Testis (tissue), 3 donors: ENCODE results near the gene DTNB. TPM values are rescaled to one million over a fixed set of nuclear protein-coding genes. Genes with fewer than 3 reads are reported as not detected.
"Not testable (repeated sequence)": the region's sequence is repeated elsewhere in the genome, so short reads cannot be mapped to it uniquely, and the experiment has no call there.

ENCODE experiments used
- DNase-seq: peaks from one replicate; pipeline ENCODE4 v3.0.0-alpha.2; 2019
- H3K27ac ChIP-seq, 2 donors: fragments of 200-600 bp; sonication (generic); one replicate each; pipeline ENCODE4 v1.5.1; 2019
- H3K27me3 ChIP-seq: fragments of 200-600 bp; sonication (generic); one replicate; pipeline ENCODE4 v1.5.1; 2019
- H3K36me3 ChIP-seq: fragments of 200-600 bp; sonication (generic); one replicate; pipeline ENCODE4 v1.5.1; 2017; ENCODE audit warnings: low read depth; ENCODE audit errors: missing control alignments
- H3K4me1 ChIP-seq: fragments of 200-600 bp; sonication (generic); one replicate; pipeline ENCODE4 v1.5.1; 2019
- H3K4me3 ChIP-seq, 2 donors: fragments of 200-600 bp; sonication (generic); one replicate each; pipeline ENCODE4 v1.5.1; 2017 to 2019
- H3K9me3 ChIP-seq: fragments of 200-600 bp; sonication (generic); one replicate; pipeline ENCODE4 v1.5.1; 2017
- CTCF ChIP-seq, 3 experiments: fragments of 450-650 bp in 2 of 3; fragments of 200-600 bp in 1 of 3; sonication (generic) in 1 of 3; IDR thresholded peaks; one replicate each; pipeline ENCODE4 v1.5.1; 2016 to 2019; ENCODE audit warnings: antibody characterized with exemption in 3 of 3, mild to moderate bottlenecking in 2 of 3, moderate library complexity in 1 of 3
- POLR2A ChIP-seq: fragments of 450-650 bp; IDR thresholded peaks from one replicate; pipeline ENCODE4 v1.6.1; 2017; ENCODE audit warnings: antibody characterized with exemption, mild to moderate bottlenecking, moderate library complexity
- WGBS, 2 donors: methylation state at CpG; one replicate each; pipeline ENCODE4 v1.1.5; 2018; 5-methylcytosine and 5-hydroxymethylcytosine counted together
- intact Hi-C: fragments of 100-400 bp; cut with DNase I; formaldehyde crosslinking; loops from one replicate; pipeline ENCODE4 v1.15.1; 2023; ENCODE audit warnings: low total_unique reads
- polyA plus RNA-seq: library from polyadenylated mRNA; stranded (reverse); fragments of 350-450 nt; fragmentation: Illumina TruSeq; extraction: RNeasy Lipid Tissue Mini Kit (QIAGEN cat#74804); gene quantifications from one replicate; pipeline ENCODE4 v1.2.3, GENCODE V29; 2014; ENCODE audit warnings: low read depth, low replicate concordance; ENCODE audit not compliant: insufficient read depth
- total RNA-seq, 2 donors: library from RNA; depleted of rRNA; stranded (reverse); fragments of >200 nt; gene quantifications; one replicate each; pipeline ENCODE4 v1.2.3, GENCODE V29; 2016

DTNB gene
- total and polyA plus RNA-seq, 3 donors from 2014 or later: 21.9 to 47.3 (median 45.1) TPM

DNA sequence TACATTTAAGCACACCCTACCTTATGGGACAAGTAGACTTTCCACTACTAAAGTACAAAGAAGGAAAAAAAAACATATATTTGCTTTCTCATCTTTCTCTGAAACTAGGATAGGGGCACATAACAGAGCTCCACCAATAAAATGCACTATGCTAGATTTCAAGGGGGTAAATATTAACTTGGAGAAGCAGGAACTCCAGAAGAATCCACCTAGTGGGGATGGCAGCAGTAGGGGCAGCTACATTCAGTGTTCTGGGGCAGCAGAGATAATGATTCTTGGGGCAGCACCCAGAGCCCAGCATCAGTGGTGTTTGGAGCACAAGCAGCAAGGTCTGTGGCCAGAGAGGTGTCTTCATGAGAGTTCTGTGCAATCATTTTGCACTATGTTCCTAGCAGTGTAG, 64.7 kb downstream of the DTNB start:
- intact Hi-C loops: loop anchor here (10.0 kb wide), 1 partner anchor 56 kb away; no protein-coding TSS in a partner anchor
- TF ChIP-seq CTCF (IDR thresholded peaks at IDR 0.05) (no peak), POLR2A (no peak)
- Histone ChIP-seq H3K9me3 (no peaks in the 10 kb centered on the region), H3K27me3 (no peaks in the 10 kb centered on the region), H3K27ac (no peak overlapping the region), H3K4me1 (no peaks in the 10 kb centered on the region), H3K4me3 (no peak overlapping the region), H3K36me3 (no peaks in the 10 kb centered on the region)
- DNase-seq: no peak

DNA sequence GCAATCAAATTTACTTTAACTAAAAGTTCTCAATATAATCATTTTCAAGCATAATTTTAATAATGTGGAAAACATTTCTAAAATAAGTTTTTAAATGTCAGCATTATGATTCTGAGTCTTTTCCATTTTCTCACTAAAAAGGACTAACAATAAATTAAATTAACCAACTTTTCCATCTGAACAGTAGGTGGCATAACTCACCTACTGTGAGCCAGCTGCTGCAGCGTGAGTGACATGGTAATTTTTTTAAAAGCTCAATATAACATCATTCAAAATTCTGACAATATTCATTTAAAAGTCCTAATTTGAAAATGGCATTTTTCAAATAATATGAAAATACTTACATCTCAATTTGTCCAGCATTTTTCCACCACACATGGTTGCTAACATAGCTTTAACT, 66.5 kb downstream of the DTNB start:
- Histone ChIP-seq H3K36me3 (no peaks in the 10 kb centered on the region), H3K4me3 (no peak overlapping the region), H3K27ac (no peak overlapping the region), H3K9me3 (no peaks in the 10 kb centered on the region), H3K27me3 (no peaks in the 10 kb centered on the region), H3K4me1 (no peaks in the 10 kb centered on the region)
- WGBS, 2 donors: 25 to 28% methylated on average over 1 of the region's 1 CpG
- intact Hi-C loops: loop anchor here (10.0 kb wide), 1 partner anchor 58 kb away; no protein-coding TSS in a partner anchor
- TF ChIP-seq POLR2A (no peak), CTCF (IDR thresholded peaks at IDR 0.05) (peak; percentile 44 to 65 (median 61))
- no peak for DNase-seq

- H3K27me3 ChIP-seq: no peaks in the 10 kb centered on the region
- intact Hi-C loops: loop anchor here (10.0 kb wide), 1 partner anchor 62 kb away; no protein-coding TSS in a partner anchor
These were observed 71.0 kb downstream of the DTNB start for GRCh38 chr2:25602333-25602723.

DNA sequence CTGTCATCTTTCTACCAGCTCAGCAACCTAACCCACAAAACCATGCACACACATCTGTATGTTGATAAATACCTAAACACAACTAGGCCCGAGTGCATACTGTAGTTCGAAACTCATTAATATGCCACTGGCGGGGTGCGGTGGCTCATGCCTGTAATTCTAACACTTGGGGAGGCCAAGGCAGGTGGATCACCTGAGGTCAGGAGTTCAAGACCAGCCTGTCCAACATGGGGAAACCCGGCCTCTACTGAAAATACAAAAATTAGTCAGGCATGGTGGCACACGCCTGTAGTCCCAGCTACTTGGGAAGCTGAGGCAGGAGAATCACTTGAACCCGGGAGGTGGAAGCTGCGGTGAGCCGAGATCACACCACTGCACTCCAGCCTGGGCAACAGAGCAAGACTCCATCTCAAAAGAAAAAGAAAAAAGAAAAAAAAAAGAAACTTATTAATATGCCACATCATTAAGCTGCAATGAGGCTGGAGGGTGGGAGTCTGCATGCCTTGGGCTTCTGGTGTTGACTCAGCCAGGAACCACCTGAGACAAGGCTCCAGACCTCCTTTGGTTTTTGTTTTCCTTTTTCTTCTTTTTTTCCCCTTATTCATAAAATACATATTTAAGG, 71.6 kb downstream of the DTNB start:
- H3K27me3 ChIP-seq, H3K27ac ChIP-seq, H3K36me3 ChIP-seq, H3K4me1 ChIP-seq, H3K4me3 ChIP-seq, DNase-seq, H3K9me3 ChIP-seq: not testable (repeated sequence)
- WGBS, 2 donors: 95 to 96% methylated on average over 9 of the region's 9 CpGs
- intact Hi-C loops: loop anchor here (10.0 kb wide), 1 partner anchor 63 kb away; no protein-coding TSS in a partner anchor

More at GRCh38 chr2:25602333-25602723, 71.0 kb downstream of the DTNB start:
- TF ChIP-seq POLR2A (no peak), CTCF (IDR thresholded peaks at IDR 0.05) (no peak)
- Histone ChIP-seq H3K36me3 (no peaks in the 10 kb centered on the region), H3K9me3 (no peaks in the 10 kb centered on the region), H3K27ac (no peak overlapping the region), H3K4me3 (no peak overlapping the region), H3K4me1 (no peaks in the 10 kb centered on the region)
- DNase-seq: no peak

DNA sequence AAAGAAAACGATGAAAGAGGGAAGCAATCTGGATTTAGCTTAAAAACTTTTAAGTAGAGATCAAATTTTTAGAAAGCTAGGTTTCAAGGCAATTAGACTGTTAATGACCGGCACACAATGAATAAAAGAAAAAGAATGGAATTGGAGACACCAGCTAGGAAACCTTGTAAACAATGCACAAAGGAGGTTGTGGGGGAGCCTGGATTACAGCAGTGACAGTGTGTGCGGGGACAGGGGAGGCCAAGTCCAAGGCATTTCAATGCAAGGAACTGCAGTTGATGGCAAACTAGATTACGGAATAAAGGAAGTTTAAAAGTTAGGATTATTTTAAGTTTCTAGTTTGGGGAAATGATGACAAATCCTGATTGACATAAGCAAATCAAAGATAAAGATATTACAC, 74.5 kb downstream of the DTNB start:
- no peak overlapping the region for H3K27ac ChIP-seq
- intact Hi-C loops: no loop called here
- H3K9me3 ChIP-seq: no peaks in the 10 kb centered on the region
- WGBS, 2 donors: 73 to 76% methylated on average over 4 of the region's 4 CpGs
- DNase-seq: peak; percentile 42
- no peaks in the 10 kb centered on the region for H3K4me1 ChIP-seq
- no peaks in the 10 kb centered on the region for H3K27me3 ChIP-seq
- no peaks in the 10 kb centered on the region for H3K36me3 ChIP-seq
- no peak overlapping the region for H3K4me3 ChIP-seq
- no peak for TF ChIP-seq POLR2A
- no peak for TF ChIP-seq CTCF (IDR thresholded peaks at IDR 0.05)
